Smooth muscle cell (in vitro differentiated cells): Measurements from ENCODE around the gene NKD2. TPM values are rescaled to one million over a fixed set of nuclear protein-coding genes. Genes with fewer than 3 reads are reported as not detected.

Experiments
- DNase-seq: peaks from one replicate; lab custom pipeline; 2025; ENCODE audit not compliant: unreplicated experiment; lab: John Stamatoyannopoulos, UW
- H2AFZ ChIP-seq: fragments of 200-600 bp; sonication (generic); 2 replicates; pipeline ENCODE4 v1.6.0; 2016; ENCODE audit warnings: antibody characterized with exemption, low read depth, mild to moderate bottlenecking
- H3F3A ChIP-seq: fragments of 200-600 bp; sonication (generic); 2 replicates; pipeline ENCODE4 v1.6.0; 2017; ENCODE audit warnings: antibody characterized with exemption, low read depth
- H3K27ac ChIP-seq: fragments of 200-600 bp; sonication (generic); 2 replicates; pipeline ENCODE4 v1.5.1; 2016; ENCODE audit warnings: low read depth, mild to moderate bottlenecking
- H3K27me3 ChIP-seq: fragments of 200-600 bp; sonication (generic); 2 replicates; pipeline ENCODE4 v1.6.1; 2016; ENCODE audit warnings: low read depth, mild to moderate bottlenecking
- H3K36me3 ChIP-seq: fragments of 200-600 bp; sonication (generic); 2 replicates; pipeline ENCODE4 v1.5.1; 2016; ENCODE audit warnings: low read depth
- H3K4me1 ChIP-seq: fragments of 200-600 bp; sonication (generic); 2 replicates; pipeline ENCODE4 v1.5.1; 2016; ENCODE audit warnings: low read depth
- H3K4me2 ChIP-seq: fragments of 200-600 bp; sonication (generic); 2 replicates; pipeline ENCODE4 v1.6.0; 2016; ENCODE audit warnings: mild to moderate bottlenecking
- H3K4me3 ChIP-seq: fragments of 200-600 bp; sonication (generic); 2 replicates; pipeline ENCODE4 v1.5.1; 2016; ENCODE audit warnings: mild to moderate bottlenecking
- H3K79me2 ChIP-seq: fragments of 200-600 bp; sonication (generic); 2 replicates; pipeline ENCODE4 v1.6.0; 2016; ENCODE audit warnings: low read depth, mild to moderate bottlenecking
- H3K9ac ChIP-seq: fragments of 200-600 bp; sonication (generic); 2 replicates; pipeline ENCODE4 v1.6.0; 2016; ENCODE audit warnings: low read depth
- H3K9me3 ChIP-seq: fragments of 200-600 bp; sonication (generic); replicated peaks from 2 replicates; pipeline ENCODE4 v1.5.1; 2016; ENCODE audit warnings: low read depth
- H4K20me1 ChIP-seq: fragments of 200-600 bp; sonication (generic); 2 replicates; pipeline ENCODE4 v1.6.0; 2016; ENCODE audit warnings: low read depth
- WGBS: methylation state at CpG from one replicate; pipeline ENCODE4 v1.1.7; 2016; ENCODE audit warnings: low lambda C conversion rate; 5-methylcytosine and 5-hydroxymethylcytosine counted together
- polyA plus RNA-seq: library from polyadenylated mRNA; unstranded; fragments of >200 nt; fragmentation: Nextera tagmentation; extraction: Ambion mirVana; gene quantifications from 2 replicates; pipeline ENCODE4 v1.2.1, GENCODE V29; 2016
- total RNA-seq: library from RNA; depleted of rRNA; stranded (reverse); fragments of >200 nt; gene quantifications from 2 replicates; pipeline ENCODE4 v1.2.3, GENCODE V29; 2014
- TF ChIP-seq, protein P1 (sequence below): fragments of 200-600 bp; sonication (generic); IDR thresholded peaks from 2 replicates; pipeline ENCODE4 v1.5.1; 2017; ENCODE audit warnings: borderline replicate concordance, mild to moderate bottlenecking, antibody characterized with exemption; ENCODE audit not compliant: insufficient read depth, poor library complexity, severe bottlenecking

NKD2 gene
- total and polyA plus RNA-seq, 2 experiments from 2014 or later: 32.5 to 122 TPM

DNA sequence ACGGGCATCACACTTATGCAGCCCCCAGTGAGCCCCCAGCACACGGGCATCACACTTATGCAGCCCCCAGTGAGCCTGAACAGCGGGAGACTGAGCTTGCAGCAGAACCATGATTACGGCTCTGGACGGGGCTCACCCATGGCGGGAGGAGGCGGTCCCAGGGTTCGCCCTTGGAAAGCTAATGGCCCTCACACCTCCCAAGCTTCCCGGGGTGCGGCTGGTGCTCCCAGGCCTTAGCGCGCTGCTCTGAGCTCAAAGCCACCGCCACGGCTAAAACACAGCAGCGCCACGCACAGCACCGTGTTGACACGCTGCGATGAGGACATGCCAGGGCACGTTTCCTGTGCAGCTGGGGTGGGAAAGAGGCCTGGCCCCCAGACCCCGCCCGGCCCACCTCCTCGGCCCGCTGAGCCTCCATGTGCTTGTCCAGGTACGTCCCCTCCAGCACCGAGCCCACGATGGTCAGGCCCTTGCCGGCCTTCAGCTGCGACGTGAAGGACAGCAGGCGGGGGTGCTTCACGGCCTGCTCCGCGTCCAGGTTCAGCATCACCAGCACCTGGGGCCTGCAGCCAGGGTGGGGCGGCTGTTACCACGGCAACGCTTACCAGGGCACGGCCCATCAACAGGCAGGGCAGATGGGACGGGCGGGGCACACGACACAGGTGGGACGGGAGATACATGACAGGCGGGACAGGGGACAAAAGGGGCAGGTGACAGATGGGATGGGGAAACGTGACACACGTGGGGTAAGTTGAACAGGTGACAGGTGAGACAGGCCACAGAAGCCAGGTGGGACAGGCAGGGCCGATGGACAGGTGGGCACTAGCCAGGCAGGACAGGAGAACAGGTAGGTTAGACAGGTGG is 64.9 kb downstream of the NKD2 start:
- Histone ChIP-seq H4K20me1 (no peaks in the 10 kb centered on the region), H3K9ac (no peak overlapping the region), H3F3A (no peaks in the 10 kb centered on the region), H3K27ac (no peak overlapping the region), H2AFZ (no peak overlapping the region), H3K4me2 (no peak overlapping the region), H3K9me3 (no peaks in the 10 kb centered on the region), H3K27me3 (no peaks in the 10 kb centered on the region), H3K4me3 (no peak overlapping the region), H3K4me1 (no peaks in the 10 kb centered on the region), H3K36me3 (no peaks in the 10 kb centered on the region), H3K79me2 (no peaks in the 10 kb centered on the region)
- WGBS: 92% methylated on average over 46 of the region's 46 CpGs
- DNase-seq: no peak
- TF ChIP-seq, protein P1, sequence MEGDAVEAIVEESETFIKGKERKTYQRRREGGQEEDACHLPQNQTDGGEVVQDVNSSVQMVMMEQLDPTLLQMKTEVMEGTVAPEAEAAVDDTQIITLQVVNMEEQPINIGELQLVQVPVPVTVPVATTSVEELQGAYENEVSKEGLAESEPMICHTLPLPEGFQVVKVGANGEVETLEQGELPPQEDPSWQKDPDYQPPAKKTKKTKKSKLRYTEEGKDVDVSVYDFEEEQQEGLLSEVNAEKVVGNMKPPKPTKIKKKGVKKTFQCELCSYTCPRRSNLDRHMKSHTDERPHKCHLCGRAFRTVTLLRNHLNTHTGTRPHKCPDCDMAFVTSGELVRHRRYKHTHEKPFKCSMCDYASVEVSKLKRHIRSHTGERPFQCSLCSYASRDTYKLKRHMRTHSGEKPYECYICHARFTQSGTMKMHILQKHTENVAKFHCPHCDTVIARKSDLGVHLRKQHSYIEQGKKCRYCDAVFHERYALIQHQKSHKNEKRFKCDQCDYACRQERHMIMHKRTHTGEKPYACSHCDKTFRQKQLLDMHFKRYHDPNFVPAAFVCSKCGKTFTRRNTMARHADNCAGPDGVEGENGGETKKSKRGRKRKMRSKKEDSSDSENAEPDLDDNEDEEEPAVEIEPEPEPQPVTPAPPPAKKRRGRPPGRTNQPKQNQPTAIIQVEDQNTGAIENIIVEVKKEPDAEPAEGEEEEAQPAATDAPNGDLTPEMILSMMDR: no peak

DNA sequence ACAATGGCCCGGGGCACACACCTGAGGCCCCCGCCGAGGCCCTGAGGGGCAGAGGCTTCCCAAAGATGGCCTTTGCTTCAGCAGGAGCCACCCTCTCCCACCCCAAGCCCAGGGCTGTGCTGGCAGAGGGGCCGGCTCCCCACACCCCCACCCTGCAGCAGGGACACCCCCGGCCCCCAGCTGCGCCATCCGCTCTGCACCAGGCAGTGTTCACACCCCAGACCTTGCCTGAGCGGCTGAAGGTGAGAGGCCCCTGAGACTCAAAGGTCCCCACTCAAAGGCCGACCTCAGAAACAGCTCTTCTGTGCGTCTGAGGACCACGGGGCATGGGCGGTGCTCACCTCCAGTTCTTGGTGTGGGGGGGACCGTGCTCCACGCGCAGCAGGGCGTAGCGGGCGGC is 65.6 kb downstream of the NKD2 start:
- H3K4me3 ChIP-seq: no peak overlapping the region
- no peak overlapping the region for H3K4me2 ChIP-seq
- no peak for DNase-seq
- H4K20me1 ChIP-seq: no peaks in the 10 kb centered on the region
- no peaks in the 10 kb centered on the region for H3K9me3 ChIP-seq
- no peaks in the 10 kb centered on the region for H3K27me3 ChIP-seq
- H2AFZ ChIP-seq: no peak overlapping the region
- no peaks in the 10 kb centered on the region for H3K79me2 ChIP-seq
- no peaks in the 10 kb centered on the region for H3K36me3 ChIP-seq
- no peaks in the 10 kb centered on the region for H3F3A ChIP-seq
- TF ChIP-seq, protein P1: no peak
- WGBS: 99% methylated on average over 11 of the region's 18 CpGs
- no peaks in the 10 kb centered on the region for H3K4me1 ChIP-seq
- H3K27ac ChIP-seq: no peak overlapping the region
- no peak overlapping the region for H3K9ac ChIP-seq

DNA sequence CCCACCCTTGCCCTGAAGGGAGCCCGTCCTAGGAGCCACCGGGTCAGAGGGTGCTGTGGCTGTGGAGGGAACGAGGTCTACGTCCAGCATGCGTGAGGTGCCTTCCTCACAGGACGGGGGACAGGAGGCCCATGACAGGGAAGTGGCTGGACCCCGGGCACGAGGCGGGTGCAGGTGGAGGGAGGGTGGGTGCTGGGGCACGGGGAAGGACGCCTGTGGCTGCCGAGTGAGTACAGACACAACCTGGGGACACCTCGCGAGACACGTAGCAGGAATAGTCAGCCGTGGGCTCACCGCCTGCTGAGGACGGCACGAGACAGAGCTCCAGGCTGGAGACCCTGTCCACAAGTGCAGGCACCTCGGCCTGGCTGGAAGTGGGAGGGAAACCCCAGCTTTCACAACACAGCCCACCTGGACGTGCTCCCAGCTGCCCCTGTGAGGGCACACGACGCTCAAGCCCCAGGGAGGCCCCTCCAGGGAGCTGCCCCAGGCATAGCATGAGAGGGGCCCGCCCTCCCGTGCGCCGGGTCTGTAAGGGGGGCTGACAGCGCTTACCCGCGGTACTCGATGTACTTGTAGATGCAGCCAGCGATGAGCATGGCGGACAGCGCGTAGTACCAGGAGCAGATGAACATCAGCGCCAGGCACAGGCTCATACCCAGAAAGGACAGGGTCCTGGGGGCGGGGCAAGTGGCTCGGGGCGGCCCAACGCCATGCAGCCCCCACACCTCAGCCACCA is 66.4 kb downstream of the NKD2 start:
- 95% methylated on average over 40 of the region's 40 CpGs for WGBS

More for the DNA sequence above, 66.4 kb downstream of the NKD2 start:
- Histone ChIP-seq H2AFZ (no peak overlapping the region), H3K4me1 (no peaks in the 10 kb centered on the region), H3K9me3 (no peaks in the 10 kb centered on the region), H3K36me3 (no peaks in the 10 kb centered on the region), H3K4me3 (no peak overlapping the region), H3K9ac (no peak overlapping the region), H3K27ac (no peak overlapping the region), H3K27me3 (no peaks in the 10 kb centered on the region), H3K79me2 (no peaks in the 10 kb centered on the region), H3K4me2 (no peak overlapping the region), H3F3A (no peaks in the 10 kb centered on the region), H4K20me1 (no peaks in the 10 kb centered on the region)
- no peak for DNase-seq
- TF ChIP-seq, protein P1: no peak
